SK-N-SH (cell line): ENCODE data around the gene SPOP. TPM values are rescaled to one million over a fixed set of nuclear protein-coding genes. Genes with fewer than 3 reads are reported as not detected.

Experiments
- CTCF ChIA-PET: fragments of 300-600, 350-600 bp; formaldehyde crosslinking; extraction: SDS; loops from one replicate; lab custom pipeline; 2021; lab: Yijun Ruan, JAX
- POLR2A ChIA-PET: fragments of 350-600 bp; sonication (Branson Sonifier 250); formaldehyde crosslinking; extraction: SDS; loops from one replicate; lab custom pipeline; 2020; ENCODE audit warnings: antibody characterized with exemption, inconsistent platforms; lab: Yijun Ruan, JAX
- DNase-seq: peaks from one replicate; pipeline ENCODE4 v3.0.0; 2012
- H2AFZ ChIP-seq: fragments of 200-600 bp; sonication (generic); 2 replicates; pipeline ENCODE4 v1.8.1; 2016; ENCODE audit warnings: antibody characterized with exemption, mild to moderate bottlenecking, low read depth
- H3F3A ChIP-seq: fragments of 200-600 bp; sonication (generic); replicated peaks from 2 replicates; pipeline ENCODE3; 2016; ENCODE audit warnings: antibody characterized with exemption, mild to moderate bottlenecking; ENCODE audit not compliant: insufficient read depth
- H3K27ac ChIP-seq, 2 experiments: fragments of 200-500 bp in 1 of 2; fragments of 200-600 bp in 1 of 2; sonication (Bioruptor generic) in 1 of 2; sonication (generic), shearing (Covaris generic) in 1 of 2; 2 replicates each; pipeline versions ENCODE4 v1.5.1 to v1.6.1; 2014 to 2016; ENCODE audit warnings: low read depth in 2 of 2, inconsistent platforms in 1 of 2, low read length in 1 of 2, mild to moderate bottlenecking in 1 of 2, mixed read lengths in 1 of 2
- H3K27me3 ChIP-seq: fragments of 200-600 bp; sonication (generic), shearing (Covaris generic); 2 replicates; pipeline ENCODE4 v1.6.1; 2016; ENCODE audit warnings: mixed run types; ENCODE audit not compliant: insufficient read depth
- H3K36me3 ChIP-seq, 2 experiments: fragments of 200-500 bp in 1 of 2; fragments of 200-600 bp in 1 of 2; sonication (Bioruptor generic) in 1 of 2; sonication (generic) in 1 of 2; replicated peaks in 1 of 2; 2 replicates each; pipeline versions ENCODE3 to v1.5.1; 2014 to 2016; ENCODE audit warnings: low read length in 1 of 2, mild to moderate bottlenecking in 1 of 2; ENCODE audit not compliant: insufficient read depth in 2 of 2, control insufficient read depth in 1 of 2
- H3K4me1 ChIP-seq, 2 experiments: fragments of 200-500 bp in 1 of 2; fragments of 200-600 bp in 1 of 2; sonication (Bioruptor generic) in 1 of 2; sonication (generic), shearing (Covaris generic) in 1 of 2; 2 replicates each; pipeline versions ENCODE4 v1.5.1 to v1.6.1; 2014 to 2016; ENCODE audit warnings: low read depth in 1 of 2, low read length in 1 of 2, mixed run types in 1 of 2; ENCODE audit not compliant: insufficient read depth in 2 of 2, control insufficient read depth in 1 of 2
- H3K4me2 ChIP-seq: fragments of 200-600 bp; sonication (generic), shearing (Covaris generic); 2 replicates; pipeline ENCODE4 v1.6.1; 2017; ENCODE audit warnings: mixed run types
- H3K4me3 ChIP-seq, 2 experiments: fragments of 200-500 bp in 1 of 2; fragments of 200-600 bp in 1 of 2; sonication (Bioruptor generic) in 1 of 2; sonication (generic), shearing (Covaris generic) in 1 of 2; 2 replicates each; pipeline versions ENCODE4 v1.5.1 to v1.8.1; 2014 to 2016; ENCODE audit warnings: low read depth in 2 of 2, inconsistent platforms in 1 of 2, low read length in 1 of 2, mild to moderate bottlenecking in 1 of 2, mixed read lengths in 1 of 2, moderate library complexity in 1 of 2
- H3K79me2 ChIP-seq: fragments of 200-600 bp; sonication (generic); 2 replicates; pipeline ENCODE4 v1.8.1; 2017; ENCODE audit warnings: mild to moderate bottlenecking; ENCODE audit not compliant: insufficient read depth
- H3K9ac ChIP-seq: fragments of 200-600 bp; sonication (generic); 2 replicates; pipeline ENCODE4 v1.6.1; 2017; ENCODE audit warnings: mixed run types
- H3K9me2 ChIP-seq: fragments of 200-600 bp; sonication (generic); 2 replicates; pipeline ENCODE4 v1.6.1; 2017; ENCODE audit warnings: mixed run types
- H3K9me3 ChIP-seq: fragments of 200-600 bp; sonication (generic); 2 replicates; pipeline ENCODE4 v1.6.1; 2017; ENCODE audit warnings: mixed run types, mild to moderate bottlenecking, moderate library complexity
- H4K20me1 ChIP-seq: fragments of 200-600 bp; sonication (generic); 2 replicates; pipeline ENCODE4 v1.6.1; 2017; ENCODE audit warnings: mild to moderate bottlenecking, mixed run types; ENCODE audit not compliant: insufficient read depth
- CHD2 ChIP-seq: fragments of 150-350 bp; IDR thresholded peaks from 2 replicates; pipeline ENCODE4 v1.6.1; 2018; ENCODE audit warnings: low read length; ENCODE audit not compliant: partially characterized antibody
- ELF1 ChIP-seq: IDR thresholded peaks from 2 replicates; pipeline ENCODE4 v1.4.0; 2012
- EZH2phosphoT487 ChIP-seq: fragments of 200-600 bp; sonication (generic); IDR thresholded peaks from 2 replicates; pipeline ENCODE4 v1.6.1; 2017; ENCODE audit warnings: low read depth, mixed run types, mild to moderate bottlenecking, antibody characterized with exemption, moderate library complexity, borderline replicate concordance
- GABPA ChIP-seq: IDR thresholded peaks from 2 replicates; pipeline ENCODE4 v1.4.0; 2012; ENCODE audit warnings: low read depth, mild to moderate bottlenecking
- JUND ChIP-seq: IDR thresholded peaks from 2 replicates; pipeline ENCODE4 v1.4.0; 2012
- MAX ChIP-seq: IDR thresholded peaks from 2 replicates; pipeline ENCODE4 v1.4.0; 2012; ENCODE audit warnings: low read depth
- NFIC ChIP-seq: IDR thresholded peaks from 2 replicates; pipeline ENCODE4 v1.4.0; 2012; ENCODE audit warnings: borderline replicate concordance
- NRF1 ChIP-seq: IDR thresholded peaks from 2 replicates; pipeline ENCODE4 v1.6.1; 2012; ENCODE audit warnings: low read depth, mild to moderate bottlenecking, low read length
- POLR2AphosphoS5 ChIP-seq: IDR thresholded peaks from 2 replicates; pipeline ENCODE4 v1.6.1; 2012; ENCODE audit warnings: low read depth, low read length
- REST ChIP-seq: IDR thresholded peaks from 2 replicates; pipeline ENCODE4 v1.6.1; 2012; ENCODE audit warnings: mild to moderate bottlenecking, low read depth, low read length, moderate library complexity
- SMC3 ChIP-seq: IDR thresholded peaks from 2 replicates; pipeline ENCODE4 v1.6.1; 2012; ENCODE audit warnings: low read depth, low read length, improper control_type of control experiment
- TAF1 ChIP-seq: IDR thresholded peaks from 2 replicates; pipeline ENCODE4 v1.6.1; 2012; ENCODE audit warnings: low read depth, mild to moderate bottlenecking, low read length, moderate library complexity, borderline replicate concordance
- TEAD4 ChIP-seq: IDR thresholded peaks from 2 replicates; pipeline ENCODE4 v1.4.0; 2012; ENCODE audit warnings: mild to moderate bottlenecking, borderline replicate concordance; ENCODE audit not compliant: insufficient read depth
- USF1 ChIP-seq: IDR thresholded peaks from 2 replicates; pipeline ENCODE4 v1.4.0; 2012; ENCODE audit warnings: low read depth, borderline replicate concordance
- YY1 ChIP-seq: IDR thresholded peaks from 2 replicates; pipeline ENCODE4 v1.4.0; 2012; ENCODE audit warnings: low read depth, mild to moderate bottlenecking
- WGBS: methylation state at CpG from one replicate; pipeline ENCODE4 v1.1.6; 2017; ENCODE audit warnings: low lambda C conversion rate; 5-methylcytosine and 5-hydroxymethylcytosine counted together
- polyA plus RNA-seq, 3 experiments: library from polyadenylated mRNA; depleted of rRNA; stranded (reverse); fragments of >200 nt; gene quantifications; 2 replicates each; pipeline ENCODE4 v1.2.3, GENCODE V29; 2012

The SPOP gene
- polyA plus RNA-seq, 1 of the 3 experiments (the other 2 are of a cell fraction): 54.0 TPM

- TF ChIP-seq JUND: no peak
Observed at GRCh38 chr17:49698005-49698404, 20.1 kb upstream of the SPOP start (continued).

GRCh38 chr17:49696233-49696761 is 18.4 kb upstream of the SPOP start:
- H3K4me1 ChIP-seq: peaks cover 0 to 2% of the 10 kb centered on the region in 2 experiments; a peak in 1 of 4 replicates
- no peaks in the 10 kb centered on the region for H3K27me3 ChIP-seq
- ChIA-PET POLR2A (interaction anchor here (0.6 to 2.2 kb wide), 3 partner anchors 12 to 130 kb away, joined by 4 to 6 read pairs (median 5); partner anchors contain the start of gene SLC35B1), CTCF (interaction anchor here (0.6 to 50.8 kb wide), 43 partner anchors 11 to 391 kb away, joined by 3 to 2107 read pairs (median 4); partner anchors contain the start of genes FAM117A, NGFR, NXPH3 and PHB1)
- H3F3A ChIP-seq: peaks cover 3% of the 10 kb centered on the region
- no peak overlapping the region for H3K27ac ChIP-seq
- H3K36me3 ChIP-seq: peaks cover 6 to 7% of the 10 kb centered on the region in 2 experiments
- no peak overlapping the region for H3K4me3 ChIP-seq
- TF ChIP-seq TEAD4 (no peak), SMC3 (no peak), USF1 (no peak), ELF1 (no peak), YY1 (no peak), EZH2phosphoT487 (no peak), POLR2AphosphoS5 (no peak), CHD2 (no peak), TAF1 (no peak), MAX (no peak)
- H3K79me2 ChIP-seq: no peaks in the 10 kb centered on the region
- H2AFZ ChIP-seq: no peak overlapping the region
- no peaks in the 10 kb centered on the region for H3K9me3 ChIP-seq
- H3K4me2 ChIP-seq: no peak overlapping the region
- no peak for DNase-seq
- H4K20me1 ChIP-seq: no peaks in the 10 kb centered on the region
- H3K9ac ChIP-seq: no peak overlapping the region
- WGBS: 64% methylated on average over 8 of the region's 8 CpGs
- H3K9me2 ChIP-seq: no peaks in the 10 kb centered on the region

GRCh38 chr17:49695698-49696232 is 17.9 kb upstream of the SPOP start:
- no peak for DNase-seq
- WGBS: 32% methylated on average over 5 of the region's 5 CpGs
- CTCF ChIA-PET: interaction anchor here (0.6 to 50.8 kb wide), 44 partner anchors 10 to 431 kb away, joined by 3 to 2107 read pairs (median 4); partner anchors contain the start of genes FAM117A, NGFR, NXPH3 and PHB1
- no peaks in the 10 kb centered on the region for H3K27me3 ChIP-seq
- no peak overlapping the region; a peak in 1 of 4 replicates for H3K4me3 ChIP-seq
- H3K4me1 ChIP-seq: peaks cover 0 to 2% of the 10 kb centered on the region in 2 experiments; a peak in 1 of 4 replicates
- H3K27ac ChIP-seq: no peak overlapping the region
- no peaks in the 10 kb centered on the region for H3K9me3 ChIP-seq
- H3K9me2 ChIP-seq: no peaks in the 10 kb centered on the region
- no peaks in the 10 kb centered on the region for H4K20me1 ChIP-seq
- no peak overlapping the region for H3K4me2 ChIP-seq
- no peaks in the 10 kb centered on the region for H3K79me2 ChIP-seq
- H3K9ac ChIP-seq: no peak overlapping the region
- POLR2A ChIA-PET: interaction anchor here (0.6 to 2.2 kb wide), 3 partner anchors 12 to 130 kb away, joined by 4 to 6 read pairs (median 5); partner anchors contain the start of gene SLC35B1
- no peak overlapping the region for H2AFZ ChIP-seq
- peaks cover under 1 to 2% of the 10 kb centered on the region in 2 experiments for H3K36me3 ChIP-seq
- H3F3A ChIP-seq: peaks cover 2% of the 10 kb centered on the region
- TF ChIP-seq GABPA: no peak
- no peak for TF ChIP-seq REST
- TF ChIP-seq NRF1: no peak
- no peak for TF ChIP-seq NFIC
